Mammary epithelial cell (primary cell): ENCODE data around the gene ZCCHC3.

ENCODE experiments used
- EZH2 ChIP-seq: IDR thresholded peaks from 2 replicates; pipeline ENCODE4 v1.6.1; 2012; ENCODE audit warnings: low read length, inconsistent platforms, borderline replicate concordance
- TF ChIP-seq, protein P1 (sequence below), 2 donors: IDR thresholded peaks in 1 of 2; conservative IDR thresholded peaks in 1 of 2; 2 replicates each; pipeline ENCODE4 v1.5.1; 2011 to 2012; ENCODE audit warnings: inconsistent platforms in 2 of 2, low read length in 2 of 2, mild to moderate bottlenecking in 2 of 2, control low read depth in 1 of 2, low read depth in 1 of 2; ENCODE audit not compliant: insufficient read depth in 1 of 2; ENCODE audit errors: extremely low read depth in 1 of 2

DNA sequence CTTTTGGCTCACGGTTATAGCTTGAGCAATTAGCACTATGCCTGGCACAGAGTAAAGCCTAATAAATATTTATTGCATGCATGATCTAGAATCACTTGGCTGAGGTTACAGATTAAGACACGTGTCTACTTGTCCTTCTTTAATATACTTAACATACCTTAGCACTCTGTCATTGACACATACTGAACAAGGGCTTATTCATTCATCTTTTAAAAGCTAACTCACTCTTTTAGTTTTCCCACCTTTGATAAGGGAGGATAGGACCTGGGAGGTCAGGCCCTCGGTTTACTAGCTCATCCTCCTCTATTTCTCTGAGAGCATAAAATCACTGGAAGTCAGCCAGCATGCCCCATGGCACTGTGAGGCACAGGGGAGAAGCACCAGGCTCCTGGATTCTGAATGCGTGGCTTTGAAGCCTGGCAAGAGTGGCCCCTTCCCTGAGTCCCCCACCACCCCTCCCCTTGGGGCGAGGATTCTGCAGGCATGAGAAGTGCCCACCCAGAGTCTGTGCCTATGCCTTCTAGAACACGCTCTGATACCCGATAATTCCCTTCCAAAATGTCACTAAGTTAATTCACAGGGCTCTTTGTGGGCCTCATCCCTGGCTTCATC is 11.2 kb downstream of the ZCCHC3 start:
- TF ChIP-seq, protein P1, sequence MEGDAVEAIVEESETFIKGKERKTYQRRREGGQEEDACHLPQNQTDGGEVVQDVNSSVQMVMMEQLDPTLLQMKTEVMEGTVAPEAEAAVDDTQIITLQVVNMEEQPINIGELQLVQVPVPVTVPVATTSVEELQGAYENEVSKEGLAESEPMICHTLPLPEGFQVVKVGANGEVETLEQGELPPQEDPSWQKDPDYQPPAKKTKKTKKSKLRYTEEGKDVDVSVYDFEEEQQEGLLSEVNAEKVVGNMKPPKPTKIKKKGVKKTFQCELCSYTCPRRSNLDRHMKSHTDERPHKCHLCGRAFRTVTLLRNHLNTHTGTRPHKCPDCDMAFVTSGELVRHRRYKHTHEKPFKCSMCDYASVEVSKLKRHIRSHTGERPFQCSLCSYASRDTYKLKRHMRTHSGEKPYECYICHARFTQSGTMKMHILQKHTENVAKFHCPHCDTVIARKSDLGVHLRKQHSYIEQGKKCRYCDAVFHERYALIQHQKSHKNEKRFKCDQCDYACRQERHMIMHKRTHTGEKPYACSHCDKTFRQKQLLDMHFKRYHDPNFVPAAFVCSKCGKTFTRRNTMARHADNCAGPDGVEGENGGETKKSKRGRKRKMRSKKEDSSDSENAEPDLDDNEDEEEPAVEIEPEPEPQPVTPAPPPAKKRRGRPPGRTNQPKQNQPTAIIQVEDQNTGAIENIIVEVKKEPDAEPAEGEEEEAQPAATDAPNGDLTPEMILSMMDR (conservative IDR thresholded peaks at IDR 0.05 in 1 of 2, IDR thresholded peaks at IDR 0.05 in 1 of 2; ENCODE audit: extremely low read depth in 1 of 2, insufficient read depth in 1 of 2, low read depth in 1 of 2, low read length in 2 of 2) = no peak
- TF ChIP-seq EZH2 = no peak
